ENCODE measurements around the gene ZC3H12C. TPM values are rescaled to one million over a fixed set of nuclear protein-coding genes. Genes with fewer than 3 reads are reported as not detected.
A peak's percentile ranks its signal among the peaks of the same experiment; 100 is the strongest.
"Not testable (repeated sequence)": the region's sequence is repeated elsewhere in the genome, so short reads cannot be mapped to it uniquely, and the experiment has no call there.

Gene ZC3H12C
- total and polyA plus RNA-seq, 5 donors from 2014 or later: 0.02 to 3.0 (median 0.14) TPM; not detected in 1

DNA sequence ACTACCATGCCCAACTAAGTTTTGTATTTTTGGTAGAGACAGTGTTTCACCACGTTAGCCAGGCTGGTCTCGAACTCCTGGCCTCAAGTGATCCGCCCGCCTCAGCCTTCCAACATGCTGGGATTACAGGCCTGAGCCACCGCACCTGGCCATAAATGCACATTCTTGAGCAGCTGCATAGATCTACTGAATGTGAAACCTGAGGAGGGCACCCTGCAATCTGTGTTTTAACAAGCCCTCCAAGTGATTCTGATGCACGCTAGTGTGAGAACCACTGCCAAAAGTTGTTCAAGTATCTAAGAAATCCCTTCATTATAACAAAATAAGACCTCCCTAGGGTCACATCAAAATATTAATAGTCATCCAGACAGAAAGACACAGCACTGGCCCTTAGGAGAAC is 113.9 kb downstream of the ZC3H12C start:
- no peak for ATAC-seq (ENCODE audit: low read depth in 2 of 2)
- Histone ChIP-seq H3K4me3 (ENCODE audit: low read depth, low read length) (no peak overlapping the region), H3K4me1 (ENCODE audit: control insufficient read depth, insufficient read depth, low read length, poor library complexity, severe bottlenecking) (peaks cover 4% of the 10 kb centered on the region), H3K27me3 (ENCODE audit: control insufficient read depth, insufficient read depth, low read length) (no peaks in the 10 kb centered on the region), H3K36me3 (ENCODE audit: control insufficient read depth, insufficient read depth, low read length) (no peaks in the 10 kb centered on the region), H3K27ac (ENCODE audit: insufficient read depth, low read length, poor library complexity, severe bottlenecking) (no peak overlapping the region), H3K9me3 (ENCODE audit: control insufficient read depth in 2 of 2, low read length in 2 of 2) (no peaks in the 10 kb centered on the region)
- Mint-ChIP-seq H3K4me3 (peak overlapping the region in 1 of 4 donors; percentile 2), H3K27ac (peak overlapping the region in 2 of 3 donors; percentile 1 to 58), H3K27me3 (peaks cover 4% of the 10 kb centered on the region), H3K9me3 (peaks cover 0 to 5% (median 0%) of the 10 kb centered on the region in 7 donors), H3K4me1 (peaks cover 2 to 16% (median 7%) of the 10 kb centered on the region in 4 donors), H3K36me3 (no peaks in the 10 kb centered on the region)
- no peak for DNase-seq

DNA sequence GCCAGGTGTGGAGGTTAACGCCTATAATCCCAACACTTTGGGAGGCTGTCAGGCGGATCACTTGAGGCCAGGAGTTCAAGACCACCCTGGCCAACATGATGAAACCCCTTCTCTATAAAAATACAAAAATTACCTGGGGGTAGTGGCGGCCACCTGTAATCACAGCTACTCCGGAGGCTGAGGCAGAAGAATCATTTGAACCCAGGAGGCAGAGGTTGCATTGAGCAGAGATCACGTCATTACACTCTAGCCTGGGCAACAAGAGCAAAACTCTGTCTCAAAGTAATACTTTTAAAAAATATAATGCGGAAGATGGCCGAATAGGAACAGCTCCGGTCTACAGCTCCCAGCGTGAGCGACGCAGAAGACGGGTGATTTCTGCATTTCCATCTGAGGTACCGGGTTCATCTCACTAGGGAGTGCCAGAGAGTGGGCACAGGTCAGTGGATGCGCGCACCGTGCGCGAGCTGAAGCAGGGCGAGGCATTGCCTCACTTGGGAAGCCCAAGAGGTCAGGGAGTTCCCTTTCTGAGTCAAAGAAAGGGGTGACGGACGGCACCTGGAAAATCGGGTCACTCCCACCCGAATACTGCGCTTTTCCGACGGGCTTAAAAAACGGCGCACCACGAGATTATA is 115.6 kb downstream of the ZC3H12C start:
- not testable (repeated sequence) for H3K9me3 ChIP-seq (ENCODE audit: control insufficient read depth in 2 of 2, low read length in 2 of 2); H3K36me3 Mint-ChIP-seq; H3K27me3 Mint-ChIP-seq; H3K27ac ChIP-seq (ENCODE audit: insufficient read depth, low read length, poor library complexity, severe bottlenecking); H3K27me3 ChIP-seq (ENCODE audit: control insufficient read depth, insufficient read depth, low read length); H3K36me3 ChIP-seq (ENCODE audit: control insufficient read depth, insufficient read depth, low read length); ATAC-seq (ENCODE audit: low read depth in 2 of 2); H3K4me1 ChIP-seq (ENCODE audit: control insufficient read depth, insufficient read depth, low read length, poor library complexity, severe bottlenecking); H3K9me3 Mint-ChIP-seq
- peak in 1 of 3 donors; percentile 11 for DNase-seq
- peaks cover 2 to 14% (median 4%) of the 10 kb centered on the region in 4 donors for H3K4me1 Mint-ChIP-seq
- H3K4me3 Mint-ChIP-seq: peak overlapping the region; percentile 70 to 86 (median 80)
- peak overlapping the region; percentile 26 for H3K4me3 ChIP-seq (ENCODE audit: low read depth, low read length)
- H3K27ac Mint-ChIP-seq: peak overlapping the region; percentile 31 to 88 (median 86)

DNA sequence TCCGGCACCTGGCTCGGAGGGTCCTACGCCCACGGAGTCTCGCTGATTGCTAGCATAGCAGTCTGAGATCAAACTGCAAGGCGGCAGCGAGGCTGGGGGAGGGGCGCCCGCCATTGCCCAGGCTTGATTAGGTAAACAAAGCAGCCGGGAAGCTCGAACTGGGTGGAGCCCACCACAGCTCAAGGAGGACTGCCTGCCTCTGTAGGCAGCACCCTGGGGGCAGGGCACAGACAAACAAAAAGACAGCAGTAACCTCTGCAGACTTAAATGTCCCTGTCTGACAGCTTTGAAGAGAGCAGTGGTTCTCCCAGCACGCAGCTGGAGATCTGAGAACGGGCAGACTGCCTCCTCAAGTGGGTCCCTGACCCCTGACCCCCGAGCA is 116.1 kb downstream of the ZC3H12C start:
- not testable (repeated sequence) for H3K9me3 Mint-ChIP-seq; H3K27me3 Mint-ChIP-seq; H3K27ac ChIP-seq (ENCODE audit: insufficient read depth, low read length, poor library complexity, severe bottlenecking); H3K9me3 ChIP-seq (ENCODE audit: control insufficient read depth in 2 of 2, low read length in 2 of 2); H3K4me1 ChIP-seq (ENCODE audit: control insufficient read depth, insufficient read depth, low read length, poor library complexity, severe bottlenecking); H3K4me3 ChIP-seq (ENCODE audit: low read depth, low read length); H3K36me3 ChIP-seq (ENCODE audit: control insufficient read depth, insufficient read depth, low read length); H3K27me3 ChIP-seq (ENCODE audit: control insufficient read depth, insufficient read depth, low read length); ATAC-seq (ENCODE audit: low read depth in 2 of 2); H3K36me3 Mint-ChIP-seq
- Mint-ChIP-seq H3K4me3 (peak overlapping the region; percentile 70 to 86 (median 80)), H3K27ac (peak overlapping the region in 2 of 3 donors; percentile 31 to 88), H3K4me1 (peaks cover 0 to 14% (median 3%) of the 10 kb centered on the region in 4 donors)
- peak in 1 of 3 donors; percentile 28 for DNase-seq

DNA sequence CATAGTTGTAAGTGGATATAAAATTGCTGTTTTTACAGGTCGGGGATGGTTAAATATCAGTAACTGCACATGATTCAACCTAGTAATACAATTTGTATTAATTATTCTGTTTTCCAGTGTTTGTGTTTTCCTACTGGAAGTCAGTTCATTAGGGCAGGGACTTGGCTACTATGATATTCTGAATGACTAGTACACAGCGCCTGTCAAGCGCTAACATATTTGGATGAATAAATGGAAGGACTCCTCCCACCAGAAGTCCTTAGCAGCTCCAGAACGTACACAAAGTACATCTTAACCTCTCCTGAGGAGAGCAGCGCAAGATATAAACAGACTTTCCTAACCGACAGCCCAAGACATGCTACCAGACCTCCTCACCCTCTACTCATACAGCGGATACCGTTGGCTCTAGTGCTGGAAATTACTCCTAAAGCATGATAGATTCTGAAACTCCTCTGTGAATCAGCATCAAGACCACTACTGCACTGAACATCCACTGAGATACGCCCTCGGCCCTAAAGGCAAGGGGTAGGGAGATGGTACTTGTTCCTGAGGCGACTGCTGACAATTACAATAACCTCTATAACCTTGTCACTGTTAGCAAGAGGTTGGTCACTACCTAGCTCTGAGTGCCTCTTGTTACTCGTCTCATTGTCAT is 124.2 kb downstream of the ZC3H12C start:
- Mint-ChIP-seq H3K27me3 (no peaks in the 10 kb centered on the region), H3K9me3 (peaks cover 0 to 4% (median 1%) of the 10 kb centered on the region in 7 donors)

DNA sequence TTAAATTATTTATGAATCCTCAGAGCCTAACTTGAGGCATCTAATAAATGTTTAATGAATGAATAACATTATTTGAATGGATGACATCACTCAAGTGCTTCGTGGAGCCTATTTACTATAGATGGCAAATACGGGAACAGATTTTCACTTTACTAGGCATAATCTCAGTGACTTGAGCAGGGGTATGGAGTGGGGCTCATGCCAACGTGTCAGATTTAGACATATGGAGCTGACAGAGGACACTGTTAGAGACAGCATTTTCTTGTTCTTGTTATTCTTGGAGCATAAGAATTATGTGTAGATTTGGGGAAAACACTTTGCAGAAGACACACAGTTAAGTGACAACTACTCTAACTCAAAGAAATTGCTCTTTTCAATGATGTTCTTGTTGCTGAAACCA is 124.7 kb downstream of the ZC3H12C start:
- Histone ChIP-seq H3K4me1 (ENCODE audit: control insufficient read depth, insufficient read depth, low read length, poor library complexity, severe bottlenecking) (no peaks in the 10 kb centered on the region), H3K27ac (ENCODE audit: insufficient read depth, low read length, poor library complexity, severe bottlenecking) (no peak overlapping the region), H3K36me3 (ENCODE audit: control insufficient read depth, insufficient read depth, low read length) (no peaks in the 10 kb centered on the region), H3K27me3 (ENCODE audit: control insufficient read depth, insufficient read depth, low read length) (no peaks in the 10 kb centered on the region), H3K4me3 (ENCODE audit: low read depth, low read length) (no peak overlapping the region), H3K9me3 (ENCODE audit: control insufficient read depth in 2 of 2, low read length in 2 of 2) (no peaks in the 10 kb centered on the region)
- no peak overlapping the region for H3K27ac Mint-ChIP-seq
- no peaks in the 10 kb centered on the region for H3K36me3 Mint-ChIP-seq
- no peaks in the 10 kb centered on the region for H3K27me3 Mint-ChIP-seq
- peaks cover 0 to 6% (median 0%) of the 10 kb centered on the region in 4 donors for H3K4me1 Mint-ChIP-seq
- no peak overlapping the region for H3K4me3 Mint-ChIP-seq
- DNase-seq: no peak
- no peak for ATAC-seq (ENCODE audit: low read depth in 2 of 2)
- H3K9me3 Mint-ChIP-seq: peaks cover 0 to 4% (median under 1%) of the 10 kb centered on the region in 7 donors

More for the DNA sequence above, 124.2 kb downstream of the ZC3H12C start:
- Mint-ChIP-seq H3K27ac (peak overlapping the region in 2 of 3 donors; percentile 18 to 21), H3K4me1 (peaks cover 0 to 6% (median 0%) of the 10 kb centered on the region in 4 donors), H3K36me3 (no peaks in the 10 kb centered on the region), H3K4me3 (no peak overlapping the region)
- Histone ChIP-seq H3K27ac (ENCODE audit: insufficient read depth, low read length, poor library complexity, severe bottlenecking) (no peak overlapping the region), H3K36me3 (ENCODE audit: control insufficient read depth, insufficient read depth, low read length) (no peaks in the 10 kb centered on the region), H3K4me1 (ENCODE audit: control insufficient read depth, insufficient read depth, low read length, poor library complexity, severe bottlenecking) (no peaks in the 10 kb centered on the region), H3K9me3 (ENCODE audit: control insufficient read depth in 2 of 2, low read length in 2 of 2) (no peaks in the 10 kb centered on the region), H3K4me3 (ENCODE audit: low read depth, low read length) (no peak overlapping the region), H3K27me3 (ENCODE audit: control insufficient read depth, insufficient read depth, low read length) (no peaks in the 10 kb centered on the region)
- ATAC-seq (ENCODE audit: low read depth in 2 of 2): no peak
- DNase-seq: no peak

DNA sequence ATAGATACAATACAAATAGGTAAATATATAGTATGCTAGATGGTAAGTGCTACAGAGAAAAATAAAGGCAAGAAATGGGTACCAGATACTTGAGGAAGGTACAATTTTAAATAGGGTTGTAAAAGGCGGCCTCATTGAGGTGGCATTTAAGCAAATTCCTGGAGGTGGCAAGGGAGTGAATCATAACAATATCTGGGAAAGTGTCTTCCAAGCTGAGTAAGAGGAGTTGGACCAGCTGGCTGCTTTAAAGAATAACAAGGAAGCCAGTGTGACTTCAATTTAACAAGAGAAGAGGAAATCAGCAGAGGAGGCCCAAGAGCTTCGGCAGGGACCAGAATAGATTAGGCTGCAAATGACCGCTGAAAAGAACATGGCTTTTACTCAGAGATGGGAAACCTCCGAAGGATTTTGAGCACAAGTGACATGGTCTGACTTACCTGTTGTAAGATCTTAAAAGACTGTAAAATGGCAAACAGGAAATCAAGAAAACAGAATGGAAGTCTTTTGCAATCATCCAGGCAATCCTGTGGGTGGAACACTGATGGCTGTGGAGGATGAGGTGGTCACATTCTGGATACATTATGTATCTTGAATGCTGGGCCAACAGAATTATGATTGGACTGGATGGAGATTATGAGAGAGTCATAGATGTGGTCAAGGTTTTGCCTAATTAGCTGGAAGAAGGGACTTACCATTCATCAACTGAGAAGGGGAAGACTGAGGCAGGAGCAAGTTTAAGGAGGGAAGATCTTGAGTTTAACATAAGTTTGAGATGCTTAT is 126.0 kb downstream of the ZC3H12C start:
- Mint-ChIP-seq H3K4me3 (no peak overlapping the region), H3K27ac (peak overlapping the region in 1 of 3 donors; percentile 11)

More for the DNA sequence above, 126.0 kb downstream of the ZC3H12C start:
- no peak for DNase-seq
- Histone ChIP-seq H3K9me3 (ENCODE audit: control insufficient read depth in 2 of 2, low read length in 2 of 2) (peaks cover 0 to under 1% of the 10 kb centered on the region in 2 experiments), H3K4me1 (ENCODE audit: control insufficient read depth, insufficient read depth, low read length, poor library complexity, severe bottlenecking) (no peaks in the 10 kb centered on the region), H3K36me3 (ENCODE audit: control insufficient read depth, insufficient read depth, low read length) (no peaks in the 10 kb centered on the region), H3K27me3 (ENCODE audit: control insufficient read depth, insufficient read depth, low read length) (no peaks in the 10 kb centered on the region), H3K4me3 (ENCODE audit: low read depth, low read length) (no peak overlapping the region), H3K27ac (ENCODE audit: insufficient read depth, low read length, poor library complexity, severe bottlenecking) (no peak overlapping the region)
- H3K36me3 Mint-ChIP-seq: no peaks in the 10 kb centered on the region
- H3K4me1 Mint-ChIP-seq: peaks cover 0 to 6% (median 0%) of the 10 kb centered on the region in 4 donors
- no peaks in the 10 kb centered on the region for H3K27me3 Mint-ChIP-seq
- peaks cover 0 to 4% (median 0%) of the 10 kb centered on the region in 7 donors for H3K9me3 Mint-ChIP-seq
- no peak for ATAC-seq (ENCODE audit: low read depth in 2 of 2)

All from CD4-positive, CD25-positive, alpha-beta regulatory T cell (primary cell).